ENCODE results near the gene CARNS1. TPM values are rescaled to one million over a fixed set of nuclear protein-coding genes. Genes with fewer than 3 reads are reported as not detected.
A peak's percentile ranks its signal among the peaks of the same experiment; 100 is the strongest.

Gene CARNS1
- total and polyA plus RNA-seq, 9 of the 15 experiments (the other 6 are each of a cell fraction or from before 2014, with no cell fraction given) = 0.01 to 0.18 (median 0.06) TPM; not detected in 3

DNA sequence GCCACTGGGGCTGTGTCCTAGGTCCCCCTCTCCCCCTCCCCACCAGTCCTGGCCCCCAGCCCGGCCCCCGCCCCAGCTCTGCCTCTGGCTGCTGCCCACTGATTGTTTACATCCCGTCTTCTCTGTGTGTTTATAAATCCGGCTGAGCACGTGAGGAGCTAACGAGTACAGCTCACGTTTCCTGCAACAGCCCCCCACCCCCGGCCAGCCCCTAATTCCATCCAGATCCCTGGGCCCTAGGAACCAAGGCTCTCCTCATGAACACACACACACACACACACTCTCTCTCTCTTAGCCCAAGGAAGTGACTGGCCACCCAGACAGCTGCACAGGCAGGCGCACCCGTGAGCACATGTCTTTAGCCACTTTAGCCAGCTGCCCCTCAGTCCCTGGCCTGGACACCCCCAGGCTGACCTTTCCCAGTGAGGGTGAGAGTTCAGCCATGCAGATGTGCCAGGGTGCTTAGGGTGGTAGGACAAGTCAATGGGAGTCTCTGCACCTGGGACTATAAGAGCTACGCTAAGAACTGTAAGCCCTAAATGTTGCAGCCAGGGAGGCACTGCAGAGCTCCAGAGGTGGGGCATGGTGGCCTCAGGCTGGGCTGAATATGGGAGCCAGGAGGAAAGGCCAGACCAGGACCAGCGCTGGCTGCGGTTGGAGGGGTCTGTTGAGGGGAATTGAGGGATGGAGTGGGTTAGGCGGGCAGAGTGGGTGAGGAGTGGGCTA, 45.0 kb upstream of the CARNS1 start (continued):
- TF ChIP-seq CREM (IDR thresholded peaks at IDR 0.05; ENCODE audit: low read depth) (no peak), ELF4 (CRISPR knock-in tag; IDR thresholded peaks at IDR 0.05) (no peak), ATF1 (CRISPR knock-in tag; IDR thresholded peaks at IDR 0.05) (no peak), ATF1 (tag; IDR thresholded peaks at IDR 0.05) (no peak), TOE1 (IDR thresholded peaks at IDR 0.05; ENCODE audit: borderline replicate concordance) (no peak), TOE1 (CRISPR knock-in tag; IDR thresholded peaks at IDR 0.05; ENCODE audit: borderline replicate concordance, low read depth) (no peak), LARP7 (IDR thresholded peaks at IDR 0.05) (no peak), CEBPB (tag; IDR thresholded peaks at IDR 0.05) (no peak), ZBTB7A (IDR thresholded peaks at IDR 0.05; ENCODE audit: borderline replicate concordance, control insufficient read depth, low read depth, low read length) (peak; percentile 57; the same call in 1 of the 2 replicates), RBM15 (IDR thresholded peaks at IDR 0.05; ENCODE audit: insufficient read depth, low read length) (no peak), NR2C1 (IDR thresholded peaks at IDR 0.05) (no peak), NR2C1 (tag; IDR thresholded peaks at IDR 0.05) (no peak)
- TF ChIP-seq, protein P1, sequence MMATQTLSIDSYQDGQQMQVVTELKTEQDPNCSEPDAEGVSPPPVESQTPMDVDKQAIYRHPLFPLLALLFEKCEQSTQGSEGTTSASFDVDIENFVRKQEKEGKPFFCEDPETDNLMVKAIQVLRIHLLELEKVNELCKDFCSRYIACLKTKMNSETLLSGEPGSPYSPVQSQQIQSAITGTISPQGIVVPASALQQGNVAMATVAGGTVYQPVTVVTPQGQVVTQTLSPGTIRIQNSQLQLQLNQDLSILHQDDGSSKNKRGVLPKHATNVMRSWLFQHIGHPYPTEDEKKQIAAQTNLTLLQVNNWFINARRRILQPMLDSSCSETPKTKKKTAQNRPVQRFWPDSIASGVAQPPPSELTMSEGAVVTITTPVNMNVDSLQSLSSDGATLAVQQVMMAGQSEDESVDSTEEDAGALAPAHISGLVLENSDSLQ (IDR thresholded peaks at IDR 0.05) = no peak
- TF ChIP-seq, protein P2, sequence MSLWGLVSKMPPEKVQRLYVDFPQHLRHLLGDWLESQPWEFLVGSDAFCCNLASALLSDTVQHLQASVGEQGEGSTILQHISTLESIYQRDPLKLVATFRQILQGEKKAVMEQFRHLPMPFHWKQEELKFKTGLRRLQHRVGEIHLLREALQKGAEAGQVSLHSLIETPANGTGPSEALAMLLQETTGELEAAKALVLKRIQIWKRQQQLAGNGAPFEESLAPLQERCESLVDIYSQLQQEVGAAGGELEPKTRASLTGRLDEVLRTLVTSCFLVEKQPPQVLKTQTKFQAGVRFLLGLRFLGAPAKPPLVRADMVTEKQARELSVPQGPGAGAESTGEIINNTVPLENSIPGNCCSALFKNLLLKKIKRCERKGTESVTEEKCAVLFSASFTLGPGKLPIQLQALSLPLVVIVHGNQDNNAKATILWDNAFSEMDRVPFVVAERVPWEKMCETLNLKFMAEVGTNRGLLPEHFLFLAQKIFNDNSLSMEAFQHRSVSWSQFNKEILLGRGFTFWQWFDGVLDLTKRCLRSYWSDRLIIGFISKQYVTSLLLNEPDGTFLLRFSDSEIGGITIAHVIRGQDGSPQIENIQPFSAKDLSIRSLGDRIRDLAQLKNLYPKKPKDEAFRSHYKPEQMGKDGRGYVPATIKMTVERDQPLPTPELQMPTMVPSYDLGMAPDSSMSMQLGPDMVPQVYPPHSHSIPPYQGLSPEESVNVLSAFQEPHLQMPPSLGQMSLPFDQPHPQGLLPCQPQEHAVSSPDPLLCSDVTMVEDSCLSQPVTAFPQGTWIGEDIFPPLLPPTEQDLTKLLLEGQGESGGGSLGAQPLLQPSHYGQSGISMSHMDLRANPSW (CRISPR knock-in tag; IDR thresholded peaks at IDR 0.05) = no peak
- TF ChIP-seq, protein P3, sequence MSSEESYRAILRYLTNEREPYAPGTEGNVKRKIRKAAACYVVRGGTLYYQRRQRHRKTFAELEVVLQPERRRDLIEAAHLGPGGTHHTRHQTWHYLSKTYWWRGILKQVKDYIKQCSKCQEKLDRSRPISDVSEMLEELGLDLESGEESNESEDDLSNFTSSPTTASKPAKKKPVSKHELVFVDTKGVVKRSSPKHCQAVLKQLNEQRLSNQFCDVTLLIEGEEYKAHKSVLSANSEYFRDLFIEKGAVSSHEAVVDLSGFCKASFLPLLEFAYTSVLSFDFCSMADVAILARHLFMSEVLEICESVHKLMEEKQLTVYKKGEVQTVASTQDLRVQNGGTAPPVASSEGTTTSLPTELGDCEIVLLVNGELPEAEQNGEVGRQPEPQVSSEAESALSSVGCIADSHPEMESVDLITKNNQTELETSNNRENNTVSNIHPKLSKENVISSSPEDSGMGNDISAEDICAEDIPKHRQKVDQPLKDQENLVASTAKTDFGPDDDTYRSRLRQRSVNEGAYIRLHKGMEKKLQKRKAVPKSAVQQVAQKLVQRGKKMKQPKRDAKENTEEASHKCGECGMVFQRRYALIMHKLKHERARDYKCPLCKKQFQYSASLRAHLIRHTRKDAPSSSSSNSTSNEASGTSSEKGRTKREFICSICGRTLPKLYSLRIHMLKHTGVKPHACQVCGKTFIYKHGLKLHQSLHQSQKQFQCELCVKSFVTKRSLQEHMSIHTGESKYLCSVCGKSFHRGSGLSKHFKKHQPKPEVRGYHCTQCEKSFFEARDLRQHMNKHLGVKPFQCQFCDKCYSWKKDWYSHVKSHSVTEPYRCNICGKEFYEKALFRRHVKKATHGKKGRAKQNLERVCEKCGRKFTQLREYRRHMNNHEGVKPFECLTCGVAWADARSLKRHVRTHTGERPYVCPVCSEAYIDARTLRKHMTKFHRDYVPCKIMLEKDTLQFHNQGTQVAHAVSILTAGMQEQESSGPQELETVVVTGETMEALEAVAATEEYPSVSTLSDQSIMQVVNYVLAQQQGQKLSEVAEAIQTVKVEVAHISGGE (CRISPR knock-in tag; IDR thresholded peaks at IDR 0.05) = no peak
- TF ChIP-seq, protein P4, sequence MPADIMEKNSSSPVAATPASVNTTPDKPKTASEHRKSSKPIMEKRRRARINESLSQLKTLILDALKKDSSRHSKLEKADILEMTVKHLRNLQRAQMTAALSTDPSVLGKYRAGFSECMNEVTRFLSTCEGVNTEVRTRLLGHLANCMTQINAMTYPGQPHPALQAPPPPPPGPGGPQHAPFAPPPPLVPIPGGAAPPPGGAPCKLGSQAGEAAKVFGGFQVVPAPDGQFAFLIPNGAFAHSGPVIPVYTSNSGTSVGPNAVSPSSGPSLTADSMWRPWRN (IDR thresholded peaks at IDR 0.05; ENCODE audit: low read depth) = no peak

All from K562 (cell line).